ENCODE measurements around the gene KIAA1217.
"Not testable (repeated sequence)": the region's sequence is repeated elsewhere in the genome, so short reads cannot be mapped to it uniquely, and the experiment has no call there.

DNA sequence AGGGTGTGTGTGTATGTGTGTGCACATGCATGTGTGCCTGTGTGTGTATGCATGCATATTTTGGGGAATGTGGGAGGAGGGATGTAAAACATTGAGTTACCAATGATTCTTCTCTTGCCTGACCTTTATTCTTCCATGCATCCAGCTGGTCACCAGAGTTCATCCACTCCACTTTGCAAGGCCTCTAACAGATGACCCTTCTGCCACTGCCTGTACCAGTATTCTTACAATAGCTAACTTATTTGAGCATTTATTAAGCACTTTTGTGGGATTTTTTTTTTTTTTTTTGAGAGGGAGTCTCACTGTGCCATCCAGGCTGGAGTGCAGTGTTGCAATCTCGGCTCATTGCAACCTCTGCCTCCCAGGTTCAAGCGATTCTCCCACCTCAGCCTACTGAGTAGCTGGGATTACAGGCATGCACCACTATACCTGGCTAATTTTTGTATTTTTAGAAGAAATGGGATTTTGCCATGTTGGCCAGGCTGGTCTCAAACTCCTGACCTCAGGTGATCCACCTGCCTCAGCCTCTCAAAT lies 233.8 kb downstream of the KIAA1217 start:
- TF ChIP-seq POLR2A (IDR thresholded peaks at IDR 0.05; ENCODE audit: low read length); GATA1 (IDR thresholded peaks at IDR 0.05; ENCODE audit: low read depth, low read length): not testable (repeated sequence)
